ENCODE data around the gene MED8. TPM values are rescaled to one million over a fixed set of nuclear protein-coding genes. Genes with fewer than 3 reads are reported as not detected.
A peak's percentile ranks its signal among the peaks of the same experiment; 100 is the strongest.

MED8 gene
- total and polyA plus RNA-seq, 2 of the 13 experiments (the other 11 are each of a cell fraction or from before 2014, with no cell fraction given), result 16.9 to 77.4 TPM

GRCh38 chr1:43348809-43349593, 40.6 kb downstream of the MED8 start (continued):
- TF ChIP-seq, protein P1, sequence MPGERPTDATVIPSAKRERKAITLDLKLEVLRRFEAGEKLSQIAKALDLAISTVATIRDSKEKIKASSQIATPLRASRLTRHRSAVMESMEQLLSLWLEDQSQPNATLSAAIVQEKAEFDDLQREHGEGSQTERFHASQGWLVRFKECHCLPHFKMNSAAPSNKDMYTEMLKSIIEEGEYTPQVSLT (CRISPR knock-in tag; IDR thresholded peaks at IDR 0.05; ENCODE audit: borderline replicate concordance, low read depth), result no peak
- TF ChIP-seq TBP (CRISPR knock-in tag; IDR thresholded peaks at IDR 0.05) (no peak), SCMH1 (CRISPR knock-in tag; IDR thresholded peaks at IDR 0.05; ENCODE audit: borderline replicate concordance) (no peak), MZF1 (CRISPR knock-in tag; IDR thresholded peaks at IDR 0.05; ENCODE audit: borderline replicate concordance) (no peak), SATB2 (CRISPR knock-in tag; IDR thresholded peaks at IDR 0.05) (peak; percentile 62; the same call in 1 of the 2 replicates), TEAD3 (CRISPR knock-in tag; optimal IDR thresholded peaks at IDR 0.05; ENCODE audit: borderline replicate concordance) (peak; percentile 23), ZNF317 (CRISPR knock-in tag; IDR thresholded peaks at IDR 0.05) (no peak), LBX2 (CRISPR knock-in tag; IDR thresholded peaks at IDR 0.05; ENCODE audit: borderline replicate concordance) (no peak), ZNF496 (CRISPR knock-in tag; IDR thresholded peaks at IDR 0.05; ENCODE audit: insufficient replicate concordance) (no peak), PHF5A (CRISPR knock-in tag; IDR thresholded peaks at IDR 0.05; ENCODE audit: low read depth, unreplicated experiment) (no peak), NCOA2 (CRISPR knock-in tag; IDR thresholded peaks at IDR 0.05) (no peak), SIX1 (CRISPR knock-in tag; IDR thresholded peaks at IDR 0.05; ENCODE audit: borderline replicate concordance) (no peak), ZNF260 (CRISPR knock-in tag; IDR thresholded peaks at IDR 0.05; ENCODE audit: borderline replicate concordance, low read depth) (no peak), EZH2 (conservative IDR thresholded peaks at IDR 0.05; ENCODE audit: low read depth, low read length) (no peak), CBX1 (IDR thresholded peaks at IDR 0.05; ENCODE audit: low read depth) (peak; percentile 44), ZNF629 (CRISPR knock-in tag; conservative IDR thresholded peaks at IDR 0.05) (peak; percentile 46; the same call in 1 of the 2 replicates), ZSCAN30 (CRISPR knock-in tag; IDR thresholded peaks at IDR 0.05) (0 out of 2 replicates have a peak, but pooled peaks have one; percentile 47), TCF12 (IDR thresholded peaks at IDR 0.05) (no peak), TCF12 (CRISPR knock-in tag; IDR thresholded peaks at IDR 0.05) (peak; percentile 62; the same call in 1 of the 2 replicates)
- TF ChIP-seq, protein P2, sequence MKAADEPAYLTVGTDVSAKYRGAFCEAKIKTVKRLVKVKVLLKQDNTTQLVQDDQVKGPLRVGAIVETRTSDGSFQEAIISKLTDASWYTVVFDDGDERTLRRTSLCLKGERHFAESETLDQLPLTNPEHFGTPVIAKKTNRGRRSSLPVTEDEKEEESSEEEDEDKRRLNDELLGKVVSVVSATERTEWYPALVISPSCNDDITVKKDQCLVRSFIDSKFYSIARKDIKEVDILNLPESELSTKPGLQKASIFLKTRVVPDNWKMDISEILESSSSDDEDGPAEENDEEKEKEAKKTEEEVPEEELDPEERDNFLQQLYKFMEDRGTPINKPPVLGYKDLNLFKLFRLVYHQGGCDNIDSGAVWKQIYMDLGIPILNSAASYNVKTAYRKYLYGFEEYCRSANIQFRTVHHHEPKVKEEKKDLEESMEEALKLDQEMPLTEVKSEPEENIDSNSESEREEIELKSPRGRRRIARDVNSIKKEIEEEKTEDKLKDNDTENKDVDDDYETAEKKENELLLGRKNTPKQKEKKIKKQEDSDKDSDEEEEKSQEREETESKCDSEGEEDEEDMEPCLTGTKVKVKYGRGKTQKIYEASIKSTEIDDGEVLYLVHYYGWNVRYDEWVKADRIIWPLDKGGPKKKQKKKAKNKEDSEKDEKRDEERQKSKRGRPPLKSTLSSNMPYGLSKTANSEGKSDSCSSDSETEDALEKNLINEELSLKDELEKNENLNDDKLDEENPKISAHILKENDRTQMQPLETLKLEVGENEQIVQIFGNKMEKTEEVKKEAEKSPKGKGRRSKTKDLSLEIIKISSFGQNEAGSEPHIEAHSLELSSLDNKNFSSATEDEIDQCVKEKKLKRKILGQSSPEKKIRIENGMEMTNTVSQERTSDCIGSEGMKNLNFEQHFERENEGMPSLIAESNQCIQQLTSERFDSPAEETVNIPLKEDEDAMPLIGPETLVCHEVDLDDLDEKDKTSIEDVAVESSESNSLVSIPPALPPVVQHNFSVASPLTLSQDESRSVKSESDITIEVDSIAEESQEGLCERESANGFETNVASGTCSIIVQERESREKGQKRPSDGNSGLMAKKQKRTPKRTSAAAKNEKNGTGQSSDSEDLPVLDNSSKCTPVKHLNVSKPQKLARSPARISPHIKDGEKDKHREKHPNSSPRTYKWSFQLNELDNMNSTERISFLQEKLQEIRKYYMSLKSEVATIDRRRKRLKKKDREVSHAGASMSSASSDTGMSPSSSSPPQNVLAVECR (CRISPR knock-in tag; IDR thresholded peaks at IDR 0.05; ENCODE audit: borderline replicate concordance), result peak; percentile 79; the same call in 1 of the 2 replicates
- TF ChIP-seq, protein P3, sequence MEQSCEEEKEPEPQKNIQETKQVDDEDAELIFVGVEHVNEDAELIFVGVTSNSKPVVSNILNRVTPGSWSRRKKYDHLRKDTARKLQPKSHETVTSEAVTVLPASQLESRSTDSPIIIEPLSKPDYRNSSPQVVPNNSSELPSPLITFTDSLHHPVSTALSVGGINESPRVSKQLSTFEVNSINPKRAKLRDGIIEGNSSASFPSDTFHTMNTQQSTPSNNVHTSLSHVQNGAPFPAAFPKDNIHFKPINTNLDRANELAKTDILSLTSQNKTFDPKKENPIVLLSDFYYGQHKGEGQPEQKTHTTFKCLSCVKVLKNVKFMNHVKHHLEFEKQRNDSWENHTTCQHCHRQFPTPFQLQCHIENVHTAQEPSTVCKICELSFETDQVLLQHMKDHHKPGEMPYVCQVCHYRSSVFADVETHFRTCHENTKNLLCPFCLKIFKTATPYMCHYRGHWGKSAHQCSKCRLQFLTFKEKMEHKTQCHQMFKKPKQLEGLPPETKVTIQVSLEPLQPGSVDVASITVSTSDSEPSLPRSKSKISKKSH (CRISPR knock-in tag; IDR thresholded peaks at IDR 0.05; ENCODE audit: borderline replicate concordance), result no peak
- TF ChIP-seq, protein P4, sequence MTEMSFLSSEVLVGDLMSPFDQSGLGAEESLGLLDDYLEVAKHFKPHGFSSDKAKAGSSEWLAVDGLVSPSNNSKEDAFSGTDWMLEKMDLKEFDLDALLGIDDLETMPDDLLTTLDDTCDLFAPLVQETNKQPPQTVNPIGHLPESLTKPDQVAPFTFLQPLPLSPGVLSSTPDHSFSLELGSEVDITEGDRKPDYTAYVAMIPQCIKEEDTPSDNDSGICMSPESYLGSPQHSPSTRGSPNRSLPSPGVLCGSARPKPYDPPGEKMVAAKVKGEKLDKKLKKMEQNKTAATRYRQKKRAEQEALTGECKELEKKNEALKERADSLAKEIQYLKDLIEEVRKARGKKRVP (CRISPR knock-in tag; IDR thresholded peaks at IDR 0.05), result peak in 1 of 2 experiments; percentile 53; a peak in 1 of 4 replicates

All from HepG2 (cell line).